Fibroblast of the aortic adventitia (primary cell): Measurements from ENCODE around the gene PRKCA. TPM values are rescaled to one million over a fixed set of nuclear protein-coding genes. Genes with fewer than 3 reads are reported as not detected.

Experiments
- DNase-seq: peaks from one replicate; pipeline ENCODE4 v3.0.0-alpha.2; 2010; ENCODE audit warnings: low read depth
- H3K4me3 ChIP-seq: 2 replicates; pipeline ENCODE4 v1.5.1; 2011; ENCODE audit warnings: low read depth, mild to moderate bottlenecking, control low read depth, low read length, moderate library complexity
- CTCF ChIP-seq: IDR thresholded peaks from 2 replicates; pipeline ENCODE4 v1.5.1; 2011; ENCODE audit warnings: mild to moderate bottlenecking, low read length, control low read depth, inconsistent platforms; ENCODE audit not compliant: insufficient read depth
- total RNA-seq: library from RNA; depleted of rRNA; stranded (reverse); fragments of >200 nt; gene quantifications from 2 replicates; pipeline ENCODE4 v1.2.3, GENCODE V29; 2012; ENCODE audit warnings: low replicate concordance

The PRKCA gene
- total RNA-seq, 1 donor: 43.7 TPM

- no peak for TF ChIP-seq CTCF
- no peak overlapping the region for H3K4me3 ChIP-seq
- no peak for DNase-seq
Observed at GRCh38 chr17:66308856-66309255, 6.4 kb downstream of the PRKCA start.

GRCh38 chr17:66309793-66310192 is 7.4 kb downstream of the PRKCA start:
- no peak overlapping the region for H3K4me3 ChIP-seq
- no peak for DNase-seq

GRCh38 chr17:66310528-66311148 is 8.2 kb downstream of the PRKCA start:
- TF ChIP-seq CTCF: peak; percentile 11
- H3K4me3 ChIP-seq: no peak overlapping the region
- no peak for DNase-seq

More at GRCh38 chr17:66309793-66310192, 7.4 kb downstream of the PRKCA start:
- TF ChIP-seq CTCF: no peak

GRCh38 chr17:66312912-66313311 is 10.5 kb downstream of the PRKCA start:
- H3K4me3 ChIP-seq: no peak overlapping the region
- no peak for TF ChIP-seq CTCF
- no peak for DNase-seq

GRCh38 chr17:66313325-66313724 is 10.9 kb downstream of the PRKCA start:
- no peak for DNase-seq
- H3K4me3 ChIP-seq: no peak overlapping the region
- no peak for TF ChIP-seq CTCF

- TF ChIP-seq CTCF: no peak
- DNase-seq: no peak
- H3K4me3 ChIP-seq: no peak overlapping the region
Observed at GRCh38 chr17:66313995-66314659, 11.7 kb downstream of the PRKCA start.

- H3K4me3 ChIP-seq: no peak overlapping the region
- DNase-seq: peak; percentile 45
- TF ChIP-seq CTCF: no peak
Observed at GRCh38 chr17:66317629-66318028, 15.2 kb downstream of the PRKCA start.
